UCSD-AML1 (cell line): ENCODE results near the gene SPSB2.
"Not testable (repeated sequence)": the region's sequence is repeated elsewhere in the genome, so short reads cannot be mapped to it uniquely, and the experiment has no call there.

Experiments
- DNase-seq: peaks from one replicate; lab custom pipeline; 2025; ENCODE audit not compliant: unreplicated experiment; lab: John Stamatoyannopoulos, UW

SPSB2 gene

GRCh38 chr12:6902448-6902847 lies 29.3 kb upstream of the SPSB2 start:
- DNase-seq, result no peak

DNA sequence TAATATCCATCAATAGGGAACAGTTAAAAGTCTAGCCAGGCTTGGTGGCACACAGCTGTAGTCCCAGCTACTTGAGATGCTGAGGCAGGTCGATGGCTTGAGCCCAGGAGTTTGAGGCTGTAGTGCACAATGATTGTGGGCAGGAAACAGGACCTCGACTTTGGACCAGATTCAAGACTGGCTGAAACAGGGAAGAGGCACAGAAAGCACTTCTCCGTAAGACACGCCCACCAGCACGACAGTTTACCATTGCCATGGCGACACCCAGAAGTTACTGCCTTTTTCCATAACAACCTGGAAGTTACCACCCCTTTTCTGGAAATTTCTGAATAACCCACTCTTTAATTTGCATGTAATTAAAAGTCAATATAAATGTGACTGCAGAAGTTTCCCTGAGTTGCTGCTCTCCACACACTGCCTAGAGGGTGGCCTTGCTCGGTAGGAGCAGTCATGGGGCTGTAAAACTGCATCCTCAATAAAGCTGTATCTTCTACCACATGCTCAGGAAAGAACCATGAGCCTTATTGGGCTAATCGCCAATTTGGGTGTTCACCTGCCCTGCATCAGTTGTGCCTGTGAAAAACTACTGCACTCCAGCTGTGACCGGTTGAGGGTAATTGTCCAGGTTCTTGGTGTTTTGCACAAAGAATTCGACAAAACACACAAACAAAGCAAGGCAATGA lies 26.9 kb upstream of the SPSB2 start:
- DNase-seq, result peak; percentile 48

DNA sequence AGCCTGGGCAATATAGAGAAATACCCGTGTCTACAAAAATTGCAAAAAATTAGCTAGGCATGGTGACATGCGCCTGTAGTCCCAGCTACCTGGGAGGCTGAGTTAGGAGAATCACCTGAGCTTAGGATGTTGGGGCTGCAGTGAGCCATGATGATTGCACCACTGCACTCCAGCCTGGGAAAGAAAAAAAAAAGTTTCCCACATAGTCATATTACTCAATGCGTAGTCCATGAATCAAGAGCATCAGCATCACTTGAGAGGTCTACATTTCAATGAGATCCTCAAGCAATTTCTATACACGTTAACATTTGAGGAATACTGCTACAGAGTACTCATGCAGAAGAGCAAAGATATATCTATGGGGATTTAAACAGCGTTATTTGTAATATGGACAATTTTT lies 26.3 kb upstream of the SPSB2 start:
- no peak for DNase-seq

DNA sequence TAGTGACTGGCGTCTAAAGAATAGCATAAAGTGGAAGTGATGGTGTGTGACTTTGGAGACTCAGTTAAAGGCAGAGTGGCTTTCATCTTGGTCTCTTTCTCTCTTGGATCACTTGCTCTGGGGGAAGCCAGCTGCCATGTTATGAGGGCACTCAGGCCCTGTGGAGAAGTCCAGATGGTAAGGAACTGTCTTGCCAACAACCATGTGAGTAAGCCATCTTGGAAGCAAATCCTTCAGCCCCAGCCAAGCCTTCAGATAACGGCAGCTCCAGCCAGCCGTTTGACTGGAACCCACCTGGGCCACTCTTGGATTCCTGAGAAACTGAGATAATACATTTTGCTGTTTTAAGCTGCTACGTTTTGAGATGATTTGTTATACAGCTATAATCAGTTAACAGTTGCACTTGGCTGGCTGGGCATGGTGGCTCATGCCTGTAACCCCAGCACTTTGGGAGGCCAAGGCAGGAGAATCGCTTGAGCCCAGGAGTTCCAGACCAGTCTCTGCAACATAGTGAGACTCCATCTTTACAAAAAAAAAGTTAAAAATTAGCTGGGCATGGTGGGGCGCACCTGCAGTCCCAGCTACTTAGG lies 23.8 kb upstream of the SPSB2 start:
- no peak for DNase-seq

DNA sequence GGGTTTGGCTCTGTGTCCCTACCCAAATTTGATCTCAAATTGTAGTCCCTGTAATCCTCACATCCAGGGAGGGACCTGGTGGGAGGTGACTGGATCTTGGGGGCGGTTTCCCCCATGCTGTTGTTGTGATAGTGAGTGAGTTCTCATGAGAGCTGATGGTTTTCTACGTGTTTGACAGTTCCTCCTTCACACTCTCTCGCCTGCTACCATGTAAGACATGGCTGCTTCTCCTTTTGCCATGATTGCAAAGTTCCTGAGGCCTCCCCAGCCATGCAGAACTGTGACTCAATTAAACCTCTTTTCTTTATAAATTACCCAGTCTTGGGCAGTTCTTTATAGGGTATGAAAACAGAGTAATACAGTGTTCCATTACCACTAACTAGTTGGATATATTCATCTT lies 21.2 kb upstream of the SPSB2 start:
- DNase-seq, result no peak

DNA sequence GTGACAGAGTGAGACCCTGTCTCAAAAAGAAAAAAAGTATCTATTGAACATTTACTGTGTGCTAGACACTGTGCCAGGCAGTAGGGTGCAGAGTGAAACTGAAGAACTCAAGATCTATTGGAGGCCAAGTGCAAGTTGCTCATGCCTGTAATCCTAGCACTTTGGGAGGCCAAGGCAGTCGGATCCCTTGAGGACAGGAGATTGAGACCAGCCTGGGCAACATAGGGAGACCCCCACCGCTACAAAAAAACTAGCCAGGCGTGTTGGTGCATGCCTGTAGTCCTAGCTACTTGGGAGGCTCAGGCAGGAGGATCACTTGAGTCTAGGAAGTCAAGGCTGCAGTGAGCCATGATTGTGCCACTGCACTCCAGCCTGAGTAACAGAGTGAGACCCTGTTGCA lies 19.6 kb upstream of the SPSB2 start:
- not testable (repeated sequence) for DNase-seq

DNA sequence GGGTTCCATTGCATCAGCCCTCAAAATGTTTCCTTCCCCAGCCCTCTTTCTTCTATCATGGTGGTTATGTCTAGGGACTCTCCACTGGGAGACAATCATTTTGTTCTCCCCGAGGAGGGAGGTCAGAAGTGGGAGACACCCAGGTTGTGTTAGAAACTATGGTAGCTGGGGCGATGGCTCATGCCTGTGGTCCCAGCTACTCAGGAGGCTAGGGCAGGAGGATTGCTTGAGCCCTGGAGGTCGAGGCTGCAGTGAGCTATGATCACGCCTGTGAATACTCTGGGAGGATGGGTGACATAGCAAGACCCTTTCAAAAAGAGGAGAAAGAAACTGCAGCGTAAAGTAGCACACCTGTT lies 18.5 kb upstream of the SPSB2 start:
- no peak for DNase-seq

DNA sequence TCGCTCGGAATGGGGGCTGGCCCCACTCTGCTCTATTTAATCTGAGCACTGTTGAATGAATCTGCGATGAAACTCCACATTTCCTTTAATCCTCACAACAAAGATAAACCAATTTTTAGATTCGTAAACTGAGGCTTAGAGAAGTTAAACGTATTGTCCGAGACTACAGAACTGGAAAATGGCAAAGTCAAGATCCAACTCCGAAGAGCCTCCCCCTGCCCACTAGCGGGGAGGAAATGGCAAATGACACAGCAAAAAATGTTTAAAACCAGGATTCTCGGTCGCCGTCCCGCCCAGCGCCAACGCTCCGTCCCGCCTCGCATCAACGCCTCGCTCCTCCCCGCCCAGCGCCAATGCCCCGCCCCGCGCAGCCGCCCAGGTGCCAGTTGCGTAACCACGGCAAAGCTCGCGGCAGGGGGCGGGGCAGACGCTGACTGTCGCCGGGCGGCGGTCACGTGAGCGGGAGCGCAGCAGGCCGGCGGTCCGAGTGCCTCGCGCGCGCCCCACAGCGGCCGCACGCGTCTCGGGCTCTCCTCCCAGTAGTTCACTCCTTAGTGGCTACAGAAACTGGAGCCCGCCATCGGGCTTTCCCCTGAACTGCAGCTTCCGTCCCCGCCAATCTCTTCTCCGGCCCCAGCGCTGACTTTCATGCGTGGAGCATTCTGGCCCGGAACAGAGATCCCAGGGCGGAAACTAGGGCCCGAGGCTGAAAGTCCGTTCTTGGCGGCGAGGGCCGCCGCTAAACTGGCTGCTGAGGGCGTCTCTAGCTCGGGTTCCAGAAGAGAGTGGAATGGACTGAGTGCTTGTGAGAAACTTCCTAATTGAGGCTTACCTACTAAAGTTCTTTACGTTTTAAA lies 17.9 kb upstream of the SPSB2 start:
- DNase-seq, result peak; percentile 99

GRCh38 chr12:6889775-6890573 lies 16.9 kb upstream of the SPSB2 start:
- not testable (repeated sequence) for DNase-seq

- DNase-seq, result not testable (repeated sequence)
Measured at GRCh38 chr12:6888794-6889193, 15.7 kb upstream of the SPSB2 start.

GRCh38 chr12:6888360-6888759 lies 15.3 kb upstream of the SPSB2 start:
- no peak for DNase-seq

DNA sequence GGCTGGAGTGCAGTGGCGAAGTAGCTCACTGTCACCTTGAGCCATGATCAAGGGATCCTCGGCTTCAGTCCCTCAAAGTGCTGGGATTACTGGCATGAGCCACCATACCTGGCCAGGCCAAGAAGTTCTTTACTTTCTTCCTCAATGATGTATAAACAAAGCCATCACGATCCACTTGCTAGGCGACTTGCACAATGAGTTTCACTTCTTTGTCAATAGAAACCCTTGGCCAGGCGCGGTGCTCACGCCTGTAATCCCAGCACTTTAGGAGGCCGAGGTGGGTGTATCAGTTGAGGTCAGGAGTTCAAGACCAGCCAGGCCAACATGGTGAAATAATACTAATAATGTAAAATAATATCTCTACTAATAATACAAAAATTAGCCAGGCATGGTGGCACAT lies 14.4 kb upstream of the SPSB2 start:
- no peak for DNase-seq

- not testable (repeated sequence) for DNase-seq
Measured at GRCh38 chr12:6886206-6886999, 13.3 kb upstream of the SPSB2 start.

- DNase-seq, result no peak
Measured at GRCh38 chr12:6884539-6884938, 11.4 kb upstream of the SPSB2 start.

- DNase-seq, result no peak
Measured at GRCh38 chr12:6883683-6884082, 10.6 kb upstream of the SPSB2 start.

GRCh38 chr12:6883252-6883651 lies 10.1 kb upstream of the SPSB2 start:
- no peak for DNase-seq

DNA sequence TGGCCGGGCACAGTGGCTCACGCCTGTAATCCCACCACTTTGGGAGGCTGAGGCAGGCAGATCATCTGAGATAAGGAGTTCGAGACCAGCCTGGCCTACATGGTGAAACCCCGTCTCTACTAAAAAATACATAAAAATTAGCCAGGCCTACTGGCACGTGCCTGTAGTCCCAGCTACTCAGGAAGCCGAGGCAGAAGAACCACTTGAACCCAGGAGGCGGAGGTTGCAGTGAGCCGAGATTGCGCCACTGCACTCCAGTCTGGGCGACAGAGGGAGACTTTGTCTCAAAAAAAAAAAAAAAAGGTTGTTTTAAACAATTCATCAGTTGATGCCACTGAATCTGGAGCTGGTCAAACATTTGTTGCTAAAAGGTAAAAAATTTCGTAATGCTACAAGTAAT lies 6.7 kb upstream of the SPSB2 start:
- not testable (repeated sequence) for DNase-seq

DNA sequence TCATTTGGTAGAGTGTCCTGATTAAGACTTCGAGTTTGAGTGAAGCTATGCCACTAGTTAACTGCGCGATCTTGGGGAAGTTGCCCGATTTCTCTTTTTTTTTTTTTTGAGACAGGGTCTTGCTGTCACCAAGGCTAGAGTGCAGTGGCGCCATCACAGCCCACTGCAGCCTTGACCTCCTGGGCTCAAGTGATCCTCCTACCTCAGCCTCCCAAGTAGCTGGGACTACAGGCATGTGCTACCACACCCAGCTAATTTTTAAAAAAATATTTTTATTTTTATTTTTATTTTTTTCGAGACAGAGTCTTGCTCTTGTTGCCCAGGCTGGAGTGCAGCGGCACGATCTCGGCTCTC lies 889 bp upstream of the SPSB2 start:
- not testable (repeated sequence) for DNase-seq

DNA sequence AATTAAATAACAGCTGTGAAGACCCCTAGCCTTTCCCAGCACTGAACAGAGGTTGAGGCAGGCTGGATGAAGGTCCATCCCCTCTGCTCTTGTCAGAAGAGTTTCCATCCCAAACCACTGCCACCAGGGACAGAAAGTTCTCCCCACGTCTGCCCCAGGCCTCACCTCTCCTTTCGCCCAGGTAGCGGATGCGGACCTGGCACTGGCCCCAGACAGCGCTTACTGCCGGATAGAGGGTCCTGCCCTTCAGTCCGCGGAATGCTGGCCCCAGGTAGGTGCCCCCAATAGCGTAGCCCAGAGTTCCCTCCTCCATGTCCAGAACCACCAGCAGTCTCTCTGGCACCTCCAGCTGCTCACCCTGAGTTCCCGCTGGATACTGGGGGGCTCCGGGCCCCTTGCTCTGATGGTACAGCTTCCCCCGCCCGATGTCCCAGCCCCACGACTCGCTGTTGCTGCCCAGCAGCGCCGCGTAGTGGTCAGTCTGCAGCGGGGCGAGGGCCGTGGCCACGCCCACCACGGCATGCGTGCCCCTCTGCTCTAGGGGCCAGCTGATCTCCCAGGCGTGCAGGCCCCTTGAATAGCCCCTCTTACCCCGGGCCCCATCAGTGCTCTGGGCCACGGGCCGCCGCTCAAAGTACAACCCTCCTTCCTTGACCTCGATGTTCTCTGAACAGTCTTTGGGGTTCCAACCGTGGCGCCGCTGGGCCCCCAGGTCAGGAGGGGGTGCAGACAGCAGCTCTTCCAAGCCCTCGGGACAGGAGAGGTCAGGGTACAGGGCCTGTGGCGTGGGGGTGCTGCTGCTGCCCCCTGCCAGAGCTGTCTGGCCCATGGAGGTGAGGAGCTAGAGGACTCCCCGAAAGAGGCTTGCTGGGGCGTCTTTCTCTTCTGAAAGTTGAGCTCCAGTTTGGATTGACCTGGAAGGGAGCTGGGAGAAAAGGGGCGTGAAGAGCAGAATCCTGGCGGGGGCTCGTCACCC lies 742 bp downstream of the SPSB2 start:
- peak; percentile 84 for DNase-seq
